ENCODE data around the gene WDR75. TPM values are rescaled to one million over a fixed set of nuclear protein-coding genes. Genes with fewer than 3 reads are reported as not detected.

WDR75 gene
- total and polyA plus RNA-seq, 9 of the 15 experiments (the other 6 are each of a cell fraction or from before 2014, with no cell fraction given), result 50.9 to 111 (median 76.4) TPM

GRCh38 chr2:189506514-189506976 lies 65.3 kb downstream of the WDR75 start (continued):
- peak in 1 of 2 experiments; percentile 40; a peak in 1 of 4 replicates for TF ChIP-seq MLLT1 (IDR thresholded peaks at IDR 0.05)
- peak; percentile 80 for TF ChIP-seq ZNF316 (IDR thresholded peaks at IDR 0.05)
- no peak for TF ChIP-seq ZNF277 (CRISPR knock-in tag; IDR thresholded peaks at IDR 0.05; ENCODE audit: borderline replicate concordance)
- peak; percentile 98 for TF ChIP-seq DPF2 (IDR thresholded peaks at IDR 0.05)
- no peak for TF ChIP-seq HES1 (IDR thresholded peaks at IDR 0.05; ENCODE audit: low read depth)
- TF ChIP-seq ZNF707 (CRISPR knock-in tag; conservative IDR thresholded peaks at IDR 0.05), result no peak
- no peak for TF ChIP-seq E2F1 (CRISPR knock-in tag; IDR thresholded peaks at IDR 0.05)
- TF ChIP-seq ZNF134 (CRISPR knock-in tag; conservative IDR thresholded peaks at IDR 0.05), result no peak
- TF ChIP-seq SMAD4 (CRISPR knock-in tag; conservative IDR thresholded peaks at IDR 0.05), result 0 out of 2 replicates have a peak, but pooled peaks have one; percentile 38
- TF ChIP-seq ILK (tag; IDR thresholded peaks at IDR 0.05; ENCODE audit: borderline replicate concordance, low read depth), result no peak
- TF ChIP-seq ZNF592 (IDR thresholded peaks at IDR 0.05), result peak; percentile 61; the same call in 1 of the 2 replicates
- no peak for TF ChIP-seq HIVEP1 (CRISPR knock-in tag; IDR thresholded peaks at IDR 0.05)
- TF ChIP-seq SUPT5H (IDR thresholded peaks at IDR 0.05), result no peak
- TF ChIP-seq PTRF (tag; IDR thresholded peaks at IDR 0.05), result no peak
- no peak for TF ChIP-seq TGIF2 (CRISPR knock-in tag; IDR thresholded peaks at IDR 0.05)
- TF ChIP-seq CBFA2T2 (conservative IDR thresholded peaks at IDR 0.05), result peak; percentile 81
- no peak for TF ChIP-seq ZNF217 (CRISPR knock-in tag; IDR thresholded peaks at IDR 0.05)
- TF ChIP-seq ZNF766 (CRISPR knock-in tag; conservative IDR thresholded peaks at IDR 0.05), result peak; percentile 96
- no peak for TF ChIP-seq NELFE (IDR thresholded peaks at IDR 0.05; ENCODE audit: insufficient read depth, insufficient read length)
- TF ChIP-seq SAFB (IDR thresholded peaks at IDR 0.05; ENCODE audit: borderline replicate concordance, low read depth, low read length), result no peak
- TF ChIP-seq GABPA (tag; conservative IDR thresholded peaks at IDR 0.05; ENCODE audit: low read depth), result no peak
